HG03066 (cell line): ENCODE results near the gene ANKRD34A.
A peak's percentile ranks its signal among the peaks of the same experiment; 100 is the strongest.
"Not testable (repeated sequence)": the region's sequence is repeated elsewhere in the genome, so short reads cannot be mapped to it uniquely, and the experiment has no call there.

Experiments
- ATAC-seq: cut with Tn5 transposase; IDR thresholded peaks from one replicate; pipeline ENCODE4 v1.9.1; 2021; ENCODE audit warnings: low read depth; ENCODE audit not compliant: unreplicated experiment

The ANKRD34A gene

GRCh38 chr1:145951526-145951925 lies 12.8 kb downstream of the ANKRD34A start:
- no peak for ATAC-seq

- no peak for ATAC-seq
Measured at GRCh38 chr1:145949219-145949618, 15.2 kb downstream of the ANKRD34A start.

- no peak for ATAC-seq
Measured at GRCh38 chr1:145947551-145947950, 16.8 kb downstream of the ANKRD34A start.

GRCh38 chr1:145946477-145946986 lies 17.8 kb downstream of the ANKRD34A start:
- no peak for ATAC-seq

GRCh38 chr1:145944532-145944931 lies 19.8 kb downstream of the ANKRD34A start:
- no peak for ATAC-seq

- ATAC-seq: no peak
Measured at GRCh38 chr1:145942871-145943270, 21.5 kb downstream of the ANKRD34A start.

- no peak for ATAC-seq
Measured at GRCh38 chr1:145942405-145942804, 22.0 kb downstream of the ANKRD34A start.

GRCh38 chr1:145937436-145937835 lies 26.9 kb downstream of the ANKRD34A start:
- ATAC-seq: no peak

- ATAC-seq: no peak
Measured at GRCh38 chr1:145936247-145936646, 28.1 kb downstream of the ANKRD34A start.

GRCh38 chr1:145935708-145936107 lies 28.7 kb downstream of the ANKRD34A start:
- ATAC-seq: no peak

GRCh38 chr1:145932522-145933009 lies 31.8 kb downstream of the ANKRD34A start:
- ATAC-seq: not testable (repeated sequence)

GRCh38 chr1:145927916-145928643 lies 36.3 kb downstream of the ANKRD34A start:
- no peak for ATAC-seq

- ATAC-seq: peak; percentile 97
Measured at GRCh38 chr1:145927063-145927886, 37.1 kb downstream of the ANKRD34A start, which contains the start of gene RBM8A. Gene RBM8A, minus strand, starts transcription at chr1:145927484. Its CDS starts 58 bp downstream, at chr1:145927426.

GRCh38 chr1:145926686-145927062 lies 37.7 kb downstream of the ANKRD34A start:
- ATAC-seq: no peak

GRCh38 chr1:145922266-145922665 lies 42.1 kb downstream of the ANKRD34A start:
- ATAC-seq: no peak

GRCh38 chr1:145920297-145920696 lies 44.1 kb downstream of the ANKRD34A start:
- ATAC-seq: not testable (repeated sequence)

GRCh38 chr1:145918992-145919939 lies 45.1 kb downstream of the ANKRD34A start:
- peak; percentile 76 for ATAC-seq

GRCh38 chr1:145918144-145918991 lies 46.0 kb downstream of the ANKRD34A start, which contains the start of gene PEX11B:
Gene PEX11B, minus strand, starts transcription at chr1:145918717. Its CDS starts 29 bp downstream, at chr1:145918688.
- ATAC-seq: peak; percentile 76

GRCh38 chr1:145917595-145917994 lies 46.8 kb downstream of the ANKRD34A start:
- ATAC-seq: no peak
